ENCODE measurements around the gene HMMR.

HMMR gene

GRCh38 chr5:163459462-163459818 lies 992 bp upstream of the HMMR start:
- peak; percentile 9 for DNase-seq (ENCODE audit: low read depth)

GRCh38 chr5:163459819-163460561 lies 442 bp upstream of the HMMR start, which contains the start of gene NUDCD2:
Gene NUDCD2 (minus strand): TSS chr5:163460102. CDS start chr5:163460050, 52 bp downstream.
- DNase-seq (ENCODE audit: low read depth), result peak; percentile 95

- DNase-seq (ENCODE audit: low read depth), result no peak
Measured at GRCh38 chr5:163463063-163463435, 2.6 kb downstream of the HMMR start.

- no peak for DNase-seq (ENCODE audit: low read depth)
Measured at GRCh38 chr5:163467682-163468081, 7.2 kb downstream of the HMMR start.

GRCh38 chr5:163473635-163474243 lies 13.3 kb downstream of the HMMR start:
- DNase-seq (ENCODE audit: low read depth), result no peak

GRCh38 chr5:163475411-163475810 lies 15.0 kb downstream of the HMMR start:
- no peak for DNase-seq (ENCODE audit: low read depth)

DNA sequence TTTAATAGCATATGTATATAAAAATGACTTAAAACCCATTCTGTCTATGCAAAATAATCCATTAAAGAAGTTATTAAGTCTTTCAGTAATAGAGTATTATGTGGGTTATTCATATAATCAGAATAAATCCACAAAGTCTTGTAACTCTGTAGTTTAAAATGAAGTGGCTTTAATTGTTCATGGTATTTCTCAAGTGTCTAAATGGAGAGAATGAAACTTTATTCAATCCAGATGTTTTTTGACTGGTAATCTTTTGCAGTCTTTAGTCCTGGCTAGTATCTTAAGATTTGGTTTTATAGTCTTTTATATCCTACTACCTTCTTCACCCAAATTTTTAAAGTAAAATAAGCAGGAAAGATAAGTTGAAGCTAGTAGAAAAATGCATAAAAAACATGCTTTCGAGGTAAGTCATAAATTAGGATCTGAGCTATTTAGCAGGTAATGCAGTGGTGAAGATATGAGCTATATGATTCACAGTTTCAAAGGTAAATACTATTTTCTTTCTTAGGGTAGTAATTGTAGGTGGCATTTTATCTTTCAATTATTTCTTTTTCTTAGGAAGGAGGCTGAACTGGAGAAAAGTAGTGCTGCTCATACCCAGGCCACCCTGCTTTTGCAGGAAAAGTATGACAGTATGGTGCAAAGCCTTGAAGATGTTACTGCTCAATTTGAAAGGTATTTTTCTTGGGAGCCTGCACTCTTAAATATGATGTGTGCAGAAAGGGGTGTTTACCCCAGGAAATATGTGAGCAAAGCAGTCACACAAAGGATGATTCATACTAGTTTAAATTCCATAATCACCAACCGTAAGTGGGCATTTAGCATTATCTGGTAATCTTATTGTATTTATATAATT lies 17.9 kb downstream of the HMMR start:
- DNase-seq (ENCODE audit: low read depth), result peak; percentile 38

- no peak for DNase-seq (ENCODE audit: low read depth)
Measured at GRCh38 chr5:163478982-163479271, 18.5 kb downstream of the HMMR start.

- no peak for DNase-seq (ENCODE audit: low read depth)
Measured at GRCh38 chr5:163489055-163489744, 28.8 kb downstream of the HMMR start.

DNA sequence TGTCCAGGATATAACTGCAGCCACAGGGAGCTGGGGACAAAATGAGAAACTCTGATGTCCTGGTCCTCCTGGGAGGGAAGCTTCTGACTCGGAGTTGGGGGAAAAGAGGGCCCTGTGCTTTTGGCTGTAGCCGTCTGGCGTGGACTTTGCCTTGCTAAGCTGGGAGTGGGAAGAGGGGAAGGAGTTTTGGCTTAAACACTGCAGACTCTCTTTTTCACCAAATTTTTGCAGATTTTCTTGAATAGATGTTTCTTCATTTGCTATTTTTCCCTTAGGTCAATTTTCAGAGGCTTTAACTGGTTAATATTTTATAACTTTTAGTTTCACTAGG lies 29.3 kb downstream of the HMMR start:
- DNase-seq (ENCODE audit: low read depth), result no peak

GRCh38 chr5:163496286-163496685 lies 35.9 kb downstream of the HMMR start:
- no peak for DNase-seq (ENCODE audit: low read depth)

DNA sequence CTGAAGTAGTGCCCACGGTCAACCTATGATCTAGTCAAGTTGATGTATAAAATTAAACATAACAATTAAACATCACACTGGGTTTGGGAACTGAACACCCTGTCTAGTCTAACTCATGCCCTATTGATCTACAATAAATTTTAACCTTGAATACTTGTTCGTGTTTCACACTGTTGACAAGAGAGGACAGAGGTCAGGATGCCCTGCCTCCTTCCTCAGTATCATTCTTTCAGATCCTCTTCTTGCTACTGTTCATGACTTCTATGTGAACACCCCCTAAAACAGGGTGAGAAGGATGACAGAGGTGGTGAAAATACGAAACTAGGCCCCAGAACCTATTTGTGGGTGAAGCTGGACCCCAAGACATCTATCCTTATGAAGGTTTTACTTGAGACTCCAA lies 36.9 kb downstream of the HMMR start:
- DNase-seq (ENCODE audit: low read depth), result no peak

- peak; percentile 59 for DNase-seq (ENCODE audit: low read depth)
Measured at GRCh38 chr5:163498886-163499285, 38.5 kb downstream of the HMMR start.

DNA sequence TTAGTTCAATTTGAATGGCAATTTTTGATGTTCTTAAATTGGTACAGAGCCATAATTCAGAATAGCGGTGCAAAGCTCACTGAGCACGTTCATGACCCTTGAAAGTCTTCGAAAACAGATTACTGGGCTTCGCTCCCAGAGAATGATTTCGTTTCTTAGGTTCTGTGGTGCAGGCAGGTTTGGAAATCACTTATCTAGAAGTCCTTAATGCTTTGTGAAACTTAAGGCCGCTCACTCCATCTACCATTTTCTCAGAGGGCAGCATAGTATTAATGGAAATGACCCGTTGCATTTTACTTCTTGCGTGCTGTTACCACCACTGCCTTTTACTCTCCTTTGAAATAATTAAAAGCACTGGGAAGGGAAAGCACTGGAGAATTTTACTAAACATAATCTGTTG lies 42.1 kb downstream of the HMMR start:
- no peak for DNase-seq (ENCODE audit: low read depth)

DNA sequence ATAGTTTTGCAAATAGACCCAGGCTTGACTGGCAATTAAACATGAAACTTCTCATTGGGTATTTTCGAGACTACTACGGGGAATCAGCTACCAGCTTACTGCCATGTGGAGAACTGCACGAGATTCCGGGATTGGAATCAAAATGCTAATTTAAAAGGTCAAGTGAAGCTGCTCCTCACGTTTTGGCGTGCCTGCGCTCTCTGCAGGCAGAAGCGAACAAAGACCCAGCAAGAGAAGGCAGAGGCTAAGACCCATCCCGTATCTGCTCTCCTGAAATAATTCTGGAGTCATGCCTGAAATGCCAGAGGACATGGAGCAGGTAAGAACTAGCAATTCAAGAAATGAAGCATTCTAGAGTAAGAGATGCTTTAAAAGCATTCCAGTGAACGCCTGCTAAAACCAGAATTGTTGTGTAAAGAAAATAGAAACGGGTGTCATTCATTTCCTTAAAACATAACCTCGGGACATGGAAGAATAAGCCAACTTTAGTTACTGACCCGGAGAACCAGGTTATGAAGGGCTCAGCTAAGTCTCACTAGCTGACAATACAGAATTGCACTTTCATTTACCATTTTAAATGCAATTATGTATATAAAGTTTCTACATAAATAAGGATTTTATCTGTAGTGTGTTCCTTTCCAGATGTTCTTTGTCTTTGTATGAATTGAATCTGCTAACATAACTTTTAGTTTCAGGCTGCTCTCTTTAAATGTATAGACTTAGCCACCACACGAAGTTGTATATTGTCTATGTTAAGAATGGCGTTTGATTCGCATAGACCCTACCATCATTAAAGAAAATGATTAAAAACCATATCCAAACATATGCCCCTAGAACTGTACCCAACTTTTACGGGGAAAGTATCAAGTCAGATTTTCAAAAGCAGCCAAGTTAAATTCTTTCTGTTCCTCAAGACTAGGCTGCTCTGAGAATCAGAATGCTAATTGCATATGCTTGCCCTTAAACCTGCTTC lies 43.0 kb downstream of the HMMR start:
- peak; percentile 56 for DNase-seq (ENCODE audit: low read depth)

GRCh38 chr5:163504079-163504931 lies 43.9 kb downstream of the HMMR start:
- DNase-seq (ENCODE audit: low read depth), result no peak

DNA sequence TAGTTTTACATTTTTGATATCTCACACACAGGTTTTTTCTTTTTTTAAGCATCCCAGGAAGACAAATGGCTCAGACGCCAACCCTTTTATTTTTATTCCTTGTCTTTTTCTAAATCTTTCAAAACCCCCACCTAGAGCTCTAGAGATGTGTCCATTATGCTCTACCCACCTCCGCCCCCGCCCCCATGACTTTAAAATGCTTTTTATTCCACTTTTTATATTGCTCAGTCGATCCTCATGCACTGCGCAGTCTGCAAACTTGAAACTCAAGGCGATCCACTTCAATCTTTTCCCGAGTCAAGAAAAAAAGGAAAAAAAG lies 44.6 kb downstream of the HMMR start:
- no peak for DNase-seq (ENCODE audit: low read depth)

DNA sequence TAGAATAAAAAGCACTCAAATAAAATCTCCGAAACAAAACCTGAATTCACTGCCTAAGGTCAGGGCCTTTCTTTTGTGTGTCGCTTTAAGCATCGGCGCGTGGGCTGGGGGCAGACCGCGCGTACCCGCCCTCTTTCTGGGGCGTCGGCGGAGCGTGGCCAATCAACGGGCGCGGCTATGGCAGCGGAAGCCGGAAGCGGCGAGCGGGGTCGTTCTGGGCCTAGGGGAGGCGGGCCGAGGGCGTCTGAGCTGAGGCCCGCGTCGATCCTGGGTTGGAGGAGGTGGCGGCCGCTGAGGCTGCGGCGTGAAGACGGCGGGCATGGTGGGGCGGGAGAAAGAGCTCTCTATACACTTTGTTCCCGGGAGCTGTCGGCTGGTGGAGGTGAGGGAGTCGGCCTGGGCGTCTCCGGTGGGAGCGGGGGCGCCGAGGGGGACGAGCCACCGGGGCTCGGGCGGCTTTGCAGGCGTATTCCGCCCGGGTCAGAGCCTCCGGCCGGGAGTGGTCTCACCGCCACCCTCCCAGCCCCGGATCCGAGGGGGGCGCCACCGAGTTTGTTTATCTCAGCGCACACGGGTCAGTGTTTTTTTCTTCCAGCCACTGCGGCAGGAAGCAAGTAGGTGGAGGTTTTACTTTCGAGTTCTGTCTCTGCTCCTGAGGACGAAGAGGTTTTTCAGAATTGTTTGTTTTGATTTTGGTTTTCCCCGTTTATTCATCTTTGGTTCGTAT lies 45.1 kb downstream of the HMMR start, which contains the start of gene MAT2B:
TSS of gene MAT2B (plus strand) at position 252 of the 727 bp plus-strand sequence. CDS start at position 320, 68 bp downstream.
- peak; percentile 71 for DNase-seq (ENCODE audit: low read depth)

DNA sequence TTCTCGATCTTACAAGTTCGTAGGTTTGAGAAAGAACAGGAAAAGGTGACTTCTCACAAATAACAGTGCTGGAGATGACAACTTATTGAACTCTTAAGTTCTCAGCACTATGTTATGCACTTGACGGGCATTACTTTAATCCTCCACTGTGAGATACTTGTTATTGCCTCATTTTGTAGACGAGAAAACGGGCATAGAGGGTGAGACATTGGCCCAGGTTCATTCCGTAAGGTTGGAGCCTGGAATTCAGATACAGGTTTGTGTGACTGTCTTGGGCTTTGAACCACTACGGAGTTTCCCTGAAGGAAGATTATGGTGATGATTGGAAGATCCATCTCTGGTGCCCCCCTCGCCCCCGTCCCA lies 45.6 kb downstream of the HMMR start:
- DNase-seq (ENCODE audit: low read depth), result no peak

GRCh38 chr5:163506726-163507125 lies 46.3 kb downstream of the HMMR start:
- no peak for DNase-seq (ENCODE audit: low read depth)

Data from HS-5 (cell line).